HCT116 (cell line): ENCODE measurements around the gene NFKB1. TPM values are rescaled to one million over a fixed set of nuclear protein-coding genes. Genes with fewer than 3 reads are reported as not detected.

Experiments used
- ATAC-seq: fragments of 200-7000 bp; cut with Tn5 transposase; 2 replicates; pipeline ENCODE4 v1.9.1; 2020; ENCODE audit warnings: mild to moderate bottlenecking, moderate library complexity
- BruUV-seq: library from RNA; stranded (reverse); fragments of 400-500 nt; replicated peaks from 2 replicates; lab custom pipeline; 2021; lab: Mats Ljungman, UMichigan
- CTCF ChIA-PET: fragments of 300-600 bp; sonication (Branson Sonifier 250); formaldehyde crosslinking; loops from one replicate; lab custom pipeline; 2021; ENCODE audit warnings: antibody characterized with exemption; lab: Charles Lee
- POLR2A ChIA-PET: fragments of 300-600, 350-600 bp; sonication (Branson Sonifier 250); formaldehyde crosslinking; loops from one replicate; lab custom pipeline; 2021; ENCODE audit warnings: antibody characterized with exemption; lab: Charles Lee
- RAD21 ChIA-PET, 2 experiments: fragments of 300-600 bp; sonication (Branson Sonifier 250); formaldehyde crosslinking; loops; one replicate each; lab custom pipeline; 2023; ENCODE audit warnings: low total read pairs in 2 of 2; ENCODE audit not compliant: uncharacterized antibody in 2 of 2, unreplicated experiment in 2 of 2, low non-redundant PET in 1 of 2; lab: Charles Lee
- DNase-seq: peaks from one replicate; pipeline ENCODE4 v3.0.0-alpha.2; 2010; ENCODE audit warnings: low read depth, low spot score
- H2AFZ ChIP-seq: fragments of 200-600 bp; shearing (Covaris generic), sonication (generic); 2 replicates; pipeline ENCODE4 v1.6.1; 2017; ENCODE audit warnings: low read depth, mixed run types, mixed read lengths, antibody characterized with exemption, low read length; ENCODE audit not compliant: poor library complexity, severe bottlenecking
- H3K27ac ChIP-seq: 2 replicates; pipeline ENCODE4 v1.5.1; 2012; ENCODE audit warnings: low read depth, low read length
- H3K27me3 ChIP-seq: fragments of 200-600 bp; sonication (generic); 2 replicates; pipeline ENCODE4 v1.6.1; 2016; ENCODE audit warnings: mixed run types, low read length, mixed read lengths; ENCODE audit not compliant: insufficient read depth
- H3K36me3 ChIP-seq, 2 experiments: fragments of 200-500 bp in 1 of 2; fragments of 200-600 bp in 1 of 2; sonication (Bioruptor generic) in 1 of 2; sonication (generic) in 1 of 2; 2 replicates each; pipeline versions ENCODE4 v1.5.1 to v1.6.1; 2014 to 2016; ENCODE audit warnings: low read length in 2 of 2, inconsistent platforms in 1 of 2, mixed read lengths in 1 of 2, mixed run types in 1 of 2; ENCODE audit not compliant: insufficient read depth in 2 of 2, control insufficient read depth in 1 of 2
- H3K4me1 ChIP-seq, 2 experiments: fragments of 200-600 bp in 1 of 2; sonication (generic) in 1 of 2; 2 replicates each; pipeline versions ENCODE4 v1.5.1 to v1.6.1; 2012 to 2017; ENCODE audit warnings: low read length in 2 of 2, inconsistent platforms in 1 of 2, mild to moderate bottlenecking in 1 of 2, mixed read lengths in 1 of 2, mixed run types in 1 of 2, moderate library complexity in 1 of 2; ENCODE audit not compliant: insufficient read depth in 2 of 2, control insufficient read depth in 1 of 2
- H3K4me2 ChIP-seq: fragments of 200-600 bp; sonication (generic); 2 replicates; pipeline ENCODE4 v1.6.1; 2017; ENCODE audit warnings: mixed run types, low read length, mixed read lengths
- H3K4me3 ChIP-seq, 2 experiments: fragments of 200-600 bp in 1 of 2; sonication (generic) in 1 of 2; replicated peaks in 1 of 2; 2 replicates each; pipeline ENCODE4 v1.5.1; 2011 to 2016; ENCODE audit warnings: low read length in 2 of 2, control low read depth in 1 of 2, low read depth in 1 of 2, mild to moderate bottlenecking in 1 of 2, mixed read lengths in 1 of 2, mixed run types in 1 of 2
- H3K79me2 ChIP-seq: fragments of 200-600 bp; sonication (generic); 2 replicates; pipeline ENCODE4 v1.6.1; 2017; ENCODE audit warnings: mild to moderate bottlenecking, mixed run types, low read length, moderate library complexity, mixed read lengths; ENCODE audit not compliant: insufficient read depth
- H3K9ac ChIP-seq: fragments of 200-600 bp; sonication (generic); 2 replicates; pipeline ENCODE4 v1.6.1; 2016; ENCODE audit warnings: low read length, mixed read lengths
- H3K9me2 ChIP-seq: fragments of 200-600 bp; sonication (generic), shearing (Covaris generic); 2 replicates; pipeline ENCODE4 v1.6.1; 2017; ENCODE audit warnings: mixed run types, mild to moderate bottlenecking, moderate library complexity; ENCODE audit not compliant: insufficient read depth
- H3K9me3 ChIP-seq, 2 experiments: fragments of 200-500 bp in 1 of 2; fragments of 200-600 bp in 1 of 2; sonication (Bioruptor generic) in 1 of 2; sonication (generic) in 1 of 2; 2 replicates each; pipeline ENCODE4 v1.6.1; 2014 to 2017; ENCODE audit warnings: low read length in 2 of 2, mixed read lengths in 2 of 2, inconsistent platforms in 1 of 2, low read depth in 1 of 2, mild to moderate bottlenecking in 1 of 2, mixed run types in 1 of 2, moderate library complexity in 1 of 2; ENCODE audit not compliant: control insufficient read depth in 1 of 2, insufficient read depth in 1 of 2
- H4K20me1 ChIP-seq: fragments of 200-600 bp; sonication (generic), shearing (Covaris generic); 2 replicates; pipeline ENCODE4 v1.6.1; 2017; ENCODE audit warnings: mixed run types, mild to moderate bottlenecking, moderate library complexity; ENCODE audit not compliant: insufficient read depth
- CBX3 ChIP-seq: IDR thresholded peaks from 2 replicates; pipeline ENCODE4 v1.6.1; 2012; ENCODE audit warnings: low read depth
- CEBPB ChIP-seq: IDR thresholded peaks from 2 replicates; pipeline ENCODE4 v1.6.1; 2012; ENCODE audit warnings: low read depth
- EGR1 ChIP-seq: IDR thresholded peaks from 2 replicates; pipeline ENCODE4 v1.6.1; 2012; ENCODE audit warnings: low read depth
- ELF1 ChIP-seq: IDR thresholded peaks from 2 replicates; pipeline ENCODE4 v1.6.1; 2012; ENCODE audit warnings: low read depth, borderline replicate concordance
- EZH2 ChIP-seq: fragments of 200-600 bp; sonication (generic); IDR thresholded peaks from 2 replicates; pipeline ENCODE4 v1.6.1; 2017; ENCODE audit warnings: antibody characterized with exemption, mixed run types
- EZH2phosphoT487 ChIP-seq: fragments of 200-600 bp; IDR thresholded peaks from 2 replicates; pipeline ENCODE4 v1.6.1; 2018; ENCODE audit warnings: antibody characterized with exemption, borderline replicate concordance
- FOSL1 ChIP-seq: IDR thresholded peaks from 2 replicates; pipeline ENCODE4 v1.6.1; 2012; ENCODE audit warnings: low read depth
- JUND ChIP-seq: IDR thresholded peaks from 2 replicates; pipeline ENCODE4 v1.6.1; 2012
- POLR2A ChIP-seq: IDR thresholded peaks from 2 replicates; pipeline ENCODE4 v1.7.0; 2011; ENCODE audit warnings: borderline replicate concordance; ENCODE audit not compliant: insufficient read depth, insufficient read length; ENCODE audit errors: extremely low read depth
- POLR2AphosphoS5 ChIP-seq: IDR thresholded peaks from 2 replicates; pipeline ENCODE4 v1.6.1; 2011; ENCODE audit warnings: mild to moderate bottlenecking, low read depth, low read length, moderate library complexity
- RAD21 ChIP-seq: IDR thresholded peaks from 2 replicates; pipeline ENCODE4 v1.6.1; 2012; ENCODE audit warnings: low read depth, mild to moderate bottlenecking
- SP1 ChIP-seq: IDR thresholded peaks from 2 replicates; pipeline ENCODE4 v1.6.1; 2012; ENCODE audit warnings: low read depth
- SRF ChIP-seq: IDR thresholded peaks from 2 replicates; pipeline ENCODE4 v1.6.1; 2012; ENCODE audit warnings: low read depth
- YY1 ChIP-seq: IDR thresholded peaks from 2 replicates; pipeline ENCODE4 v1.6.1; 2011; ENCODE audit warnings: low read length, low read depth, moderate library complexity, mild to moderate bottlenecking; ENCODE audit not compliant: insufficient replicate concordance; ENCODE audit errors: extremely low read depth
- ZNF274 ChIP-seq: fragments of 200-500 bp; sonication (Bioruptor generic); IDR thresholded peaks from 2 replicates; pipeline ENCODE4 v1.6.1; 2014; ENCODE audit warnings: mild to moderate bottlenecking, low read depth, low read length, inconsistent platforms
- intact Hi-C: fragments of 100-400 bp; cut with micrococcal nuclease; formaldehyde crosslinking; loops from 2 replicates; pipeline ENCODE4 v1.10.0; 2022
- total RNA-seq: library from RNA; stranded (reverse); gene quantifications from one replicate; pipeline ENCODE4 v1.2.1, GENCODE V29; 2021; ENCODE audit not compliant: unreplicated experiment
- TF ChIP-seq, protein P1 (sequence below): IDR thresholded peaks from 2 replicates; pipeline ENCODE4 v1.6.1; 2011; ENCODE audit warnings: mild to moderate bottlenecking, low read length, moderate library complexity; ENCODE audit not compliant: insufficient replicate concordance; ENCODE audit errors: extremely low read depth
- TF ChIP-seq, protein P2 (sequence below): IDR thresholded peaks from 2 replicates; pipeline ENCODE4 v1.6.1; 2012

NFKB1 gene
- total RNA-seq, 1 experiment from 2014 or later = 29.4 TPM

DNA sequence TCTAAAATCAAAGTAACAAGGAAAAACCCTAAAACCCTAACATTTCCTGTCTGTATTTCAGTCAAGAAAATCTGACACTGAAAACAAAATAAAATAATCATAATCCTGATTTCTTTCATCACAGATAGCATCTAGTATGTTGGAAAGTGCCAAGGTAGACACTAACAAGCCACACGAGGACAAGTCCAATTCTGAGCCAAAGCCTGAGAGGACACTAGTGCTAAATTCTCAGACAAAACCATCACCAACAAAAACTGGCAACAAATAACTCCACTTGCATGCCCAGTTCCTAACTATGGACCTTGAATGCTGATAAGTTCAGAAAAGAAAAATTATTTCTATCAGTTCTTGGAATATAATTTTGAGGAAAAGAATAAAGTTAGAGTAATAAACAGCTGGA lies 146.0 kb downstream of the NFKB1 start:
- TF ChIP-seq EZH2 (no peak), SRF (no peak), EGR1 (no peak), CEBPB (no peak), FOSL1 (no peak), POLR2AphosphoS5 (no peak), JUND (no peak)
- TF ChIP-seq, protein P1, sequence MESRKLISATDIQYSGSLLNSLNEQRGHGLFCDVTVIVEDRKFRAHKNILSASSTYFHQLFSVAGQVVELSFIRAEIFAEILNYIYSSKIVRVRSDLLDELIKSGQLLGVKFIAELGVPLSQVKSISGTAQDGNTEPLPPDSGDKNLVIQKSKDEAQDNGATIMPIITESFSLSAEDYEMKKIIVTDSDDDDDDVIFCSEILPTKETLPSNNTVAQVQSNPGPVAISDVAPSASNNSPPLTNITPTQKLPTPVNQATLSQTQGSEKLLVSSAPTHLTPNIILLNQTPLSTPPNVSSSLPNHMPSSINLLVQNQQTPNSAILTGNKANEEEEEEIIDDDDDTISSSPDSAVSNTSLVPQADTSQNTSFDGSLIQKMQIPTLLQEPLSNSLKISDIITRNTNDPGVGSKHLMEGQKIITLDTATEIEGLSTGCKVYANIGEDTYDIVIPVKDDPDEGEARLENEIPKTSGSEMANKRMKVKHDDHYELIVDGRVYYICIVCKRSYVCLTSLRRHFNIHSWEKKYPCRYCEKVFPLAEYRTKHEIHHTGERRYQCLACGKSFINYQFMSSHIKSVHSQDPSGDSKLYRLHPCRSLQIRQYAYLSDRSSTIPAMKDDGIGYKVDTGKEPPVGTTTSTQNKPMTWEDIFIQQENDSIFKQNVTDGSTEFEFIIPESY = no peak
- H3K27ac ChIP-seq = no peak overlapping the region
- H3K36me3 ChIP-seq = peaks cover 0 to 2% of the 10 kb centered on the region in 2 experiments; a peak in 1 of 4 replicates
- BruUV-seq = no TSS peak
- no peak overlapping the region for H3K4me2 ChIP-seq
- no peak overlapping the region for H3K9ac ChIP-seq
- H3K79me2 ChIP-seq = no peaks in the 10 kb centered on the region
- no peaks in the 10 kb centered on the region for H4K20me1 ChIP-seq
- H2AFZ ChIP-seq = no peak overlapping the region
- intact Hi-C loops = no loop called here
- no peaks in the 10 kb centered on the region for H3K9me2 ChIP-seq
- POLR2A ChIA-PET = no interaction called here
- no peaks in the 10 kb centered on the region for H3K9me3 ChIP-seq
- DNase-seq (no peak), ATAC-seq (no peak)
- CTCF ChIA-PET = no interaction called here
- no peaks in the 10 kb centered on the region for H3K4me1 ChIP-seq
- RAD21 ChIA-PET = no interaction called here
- no peak overlapping the region for H3K4me3 ChIP-seq
- H3K27me3 ChIP-seq = no peaks in the 10 kb centered on the region

DNA sequence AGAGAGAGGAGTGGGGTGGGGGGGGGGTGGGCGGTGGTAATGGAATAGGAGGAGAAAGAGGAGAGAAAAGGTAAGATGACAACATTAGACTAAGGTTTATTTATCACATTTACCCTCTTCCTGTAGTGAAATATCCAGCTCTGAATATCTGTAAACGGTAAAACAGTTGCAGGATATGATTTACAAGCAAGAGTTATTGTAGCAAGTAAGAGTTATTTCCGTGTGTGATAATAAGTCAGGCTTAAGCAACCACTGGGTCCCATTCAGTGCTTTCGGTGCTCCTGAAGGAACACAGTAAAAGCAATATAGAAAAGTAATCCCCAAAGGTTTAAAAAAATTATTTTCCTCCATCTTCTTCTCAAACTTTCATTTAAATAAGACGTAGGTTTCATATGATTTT lies 156.0 kb downstream of the NFKB1 start:
- no TSS peak for BruUV-seq
- no peak for TF ChIP-seq POLR2AphosphoS5
- TF ChIP-seq CBX3 = no peak
- no peak for TF ChIP-seq SP1
- no peak for TF ChIP-seq EZH2phosphoT487
- TF ChIP-seq FOSL1 = no peak
- TF ChIP-seq, protein P1 = no peak
- TF ChIP-seq ELF1 = no peak
- no peak for TF ChIP-seq POLR2A
- TF ChIP-seq SRF = no peak
- TF ChIP-seq YY1 = no peak
- TF ChIP-seq CEBPB = no peak
- no peak for TF ChIP-seq EZH2
- no peak for TF ChIP-seq RAD21
- TF ChIP-seq ZNF274 = no peak
- TF ChIP-seq, protein P2, sequence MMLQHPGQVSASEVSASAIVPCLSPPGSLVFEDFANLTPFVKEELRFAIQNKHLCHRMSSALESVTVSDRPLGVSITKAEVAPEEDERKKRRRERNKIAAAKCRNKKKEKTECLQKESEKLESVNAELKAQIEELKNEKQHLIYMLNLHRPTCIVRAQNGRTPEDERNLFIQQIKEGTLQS = no peak
- TF ChIP-seq, all 23 proteins: peak for 0
- Histone ChIP-seq H3K4me2 (no peak overlapping the region), H2AFZ (no peak overlapping the region), H4K20me1 (no peaks in the 10 kb centered on the region), H3K36me3 (no peaks in the 10 kb centered on the region), H3K4me1 (no peaks in the 10 kb centered on the region), H3K4me3 (no peak overlapping the region), H3K9me2 (no peaks in the 10 kb centered on the region), H3K79me2 (no peaks in the 10 kb centered on the region), H3K9ac (no peak overlapping the region), H3K27me3 (no peaks in the 10 kb centered on the region), H3K9me3 (no peaks in the 10 kb centered on the region), H3K27ac (no peak overlapping the region)
- ChIA-PET POLR2A (no interaction called here), RAD21 (no interaction called here), CTCF (no interaction called here)
- no peak for ATAC-seq
- intact Hi-C loops = no loop called here
- no peak for DNase-seq
